GM18499 (cell line): ENCODE data around the gene AFDN.

ENCODE experiments used
- ATAC-seq: cut with Tn5 transposase; IDR thresholded peaks from one replicate; pipeline ENCODE4 v1.9.1; 2021; ENCODE audit warnings: moderate number of reproducible peaks; ENCODE audit not compliant: insufficient read depth, unreplicated experiment

AFDN gene

GRCh38 chr6:167838207-167838748 is 11.6 kb downstream of the AFDN start:
- ATAC-seq: no peak

GRCh38 chr6:167839343-167839742 is 12.6 kb downstream of the AFDN start:
- ATAC-seq: no peak

GRCh38 chr6:167839755-167840154 is 13.0 kb downstream of the AFDN start:
- no peak for ATAC-seq

GRCh38 chr6:167840160-167840525 is 13.4 kb downstream of the AFDN start:
- no peak for ATAC-seq

- no peak for ATAC-seq
These were observed 13.9 kb downstream of the AFDN start for GRCh38 chr6:167840526-167841179.

- ATAC-seq: no peak
These were observed 15.3 kb downstream of the AFDN start for GRCh38 chr6:167841981-167842380.

- no peak for ATAC-seq
These were observed 15.7 kb downstream of the AFDN start for GRCh38 chr6:167842457-167842856.

GRCh38 chr6:167843023-167843422 is 16.3 kb downstream of the AFDN start:
- ATAC-seq: no peak

- no peak for ATAC-seq
These were observed 19.1 kb downstream of the AFDN start for GRCh38 chr6:167845856-167846255.

GRCh38 chr6:167846997-167847606 is 20.4 kb downstream of the AFDN start:
- ATAC-seq: no peak

GRCh38 chr6:167847936-167848335 is 21.2 kb downstream of the AFDN start:
- no peak for ATAC-seq

- no peak for ATAC-seq
These were observed 22.1 kb downstream of the AFDN start for GRCh38 chr6:167848783-167849182.

- no peak for ATAC-seq
These were observed 23.2 kb downstream of the AFDN start for GRCh38 chr6:167849846-167850459.

- ATAC-seq: no peak
These were observed 24.1 kb downstream of the AFDN start for GRCh38 chr6:167850782-167851181.

- no peak for ATAC-seq
These were observed 24.8 kb downstream of the AFDN start for GRCh38 chr6:167851370-167851952.

- no peak for ATAC-seq
These were observed 29.2 kb downstream of the AFDN start for GRCh38 chr6:167855825-167856425.

- ATAC-seq: no peak
These were observed 29.8 kb downstream of the AFDN start for GRCh38 chr6:167856474-167856873.

- ATAC-seq: no peak
These were observed 30.4 kb downstream of the AFDN start for GRCh38 chr6:167856999-167857660.

- ATAC-seq: no peak
These were observed 31.4 kb downstream of the AFDN start for GRCh38 chr6:167858086-167858591.
